Hematopoietic multipotent progenitor cell treated with erythropoietin and hydrocortisone succinate and interleukin-3 and kit ligand, for 4 days (in vitro differentiated cells): ENCODE measurements around the gene OGFR.

Source experiments
- DNase-seq: peaks from one replicate; pipeline ENCODE4 v3.0.0-alpha.2; 2015

Gene OGFR, protein sequence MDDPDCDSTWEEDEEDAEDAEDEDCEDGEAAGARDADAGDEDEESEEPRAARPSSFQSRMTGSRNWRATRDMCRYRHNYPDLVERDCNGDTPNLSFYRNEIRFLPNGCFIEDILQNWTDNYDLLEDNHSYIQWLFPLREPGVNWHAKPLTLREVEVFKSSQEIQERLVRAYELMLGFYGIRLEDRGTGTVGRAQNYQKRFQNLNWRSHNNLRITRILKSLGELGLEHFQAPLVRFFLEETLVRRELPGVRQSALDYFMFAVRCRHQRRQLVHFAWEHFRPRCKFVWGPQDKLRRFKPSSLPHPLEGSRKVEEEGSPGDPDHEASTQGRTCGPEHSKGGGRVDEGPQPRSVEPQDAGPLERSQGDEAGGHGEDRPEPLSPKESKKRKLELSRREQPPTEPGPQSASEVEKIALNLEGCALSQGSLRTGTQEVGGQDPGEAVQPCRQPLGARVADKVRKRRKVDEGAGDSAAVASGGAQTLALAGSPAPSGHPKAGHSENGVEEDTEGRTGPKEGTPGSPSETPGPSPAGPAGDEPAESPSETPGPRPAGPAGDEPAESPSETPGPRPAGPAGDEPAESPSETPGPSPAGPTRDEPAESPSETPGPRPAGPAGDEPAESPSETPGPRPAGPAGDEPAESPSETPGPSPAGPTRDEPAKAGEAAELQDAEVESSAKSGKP

DNA sequence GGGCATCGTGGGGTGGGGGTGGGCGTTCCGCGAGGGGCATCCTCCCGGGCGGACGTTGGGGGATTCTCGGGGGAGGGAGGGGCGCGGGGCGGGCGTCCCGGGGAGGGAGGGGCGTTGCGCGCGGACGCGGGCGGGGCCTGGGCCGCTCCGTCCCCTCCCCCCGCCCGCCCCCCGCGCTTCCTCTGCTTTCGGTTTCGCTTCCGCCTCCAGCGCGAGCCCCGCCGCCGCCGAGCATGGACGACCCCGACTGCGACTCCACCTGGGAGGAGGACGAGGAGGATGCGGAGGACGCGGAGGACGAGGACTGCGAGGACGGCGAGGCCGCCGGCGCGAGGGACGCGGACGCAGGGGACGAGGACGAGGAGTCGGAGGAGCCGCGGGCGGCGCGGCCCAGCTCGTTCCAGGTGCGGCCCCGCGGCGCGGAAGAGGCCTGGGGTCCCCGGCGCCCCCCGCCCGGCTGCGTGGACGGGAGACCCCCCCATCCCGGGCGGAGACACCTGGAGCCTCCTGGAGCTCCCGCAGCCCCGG is at the start of gene OGFR:
TSS of gene OGFR (plus strand) at position 209 of the 528 bp plus-strand sequence. CDS start at position 234, 25 bp downstream.
- peak; percentile 80 for DNase-seq

DNA sequence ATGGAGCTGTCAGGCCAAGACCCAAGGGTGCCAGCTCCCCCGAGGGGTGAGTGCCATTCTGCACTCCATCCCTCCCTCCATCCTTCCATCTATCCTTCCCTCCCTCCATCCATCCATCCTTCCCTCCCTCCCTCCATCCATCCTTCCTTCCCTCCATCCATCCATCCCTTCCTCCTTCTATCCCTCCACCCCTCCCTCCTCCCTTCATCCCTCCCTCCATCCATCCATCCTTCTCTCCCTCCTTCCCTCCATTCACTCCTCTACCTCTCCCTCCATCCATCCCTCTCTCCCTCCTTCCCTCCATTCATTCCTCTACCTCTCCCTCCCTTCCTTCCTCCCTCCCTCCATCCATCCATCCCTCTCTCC is 49.7 kb upstream of the OGFR start:
- no peak for DNase-seq

DNA sequence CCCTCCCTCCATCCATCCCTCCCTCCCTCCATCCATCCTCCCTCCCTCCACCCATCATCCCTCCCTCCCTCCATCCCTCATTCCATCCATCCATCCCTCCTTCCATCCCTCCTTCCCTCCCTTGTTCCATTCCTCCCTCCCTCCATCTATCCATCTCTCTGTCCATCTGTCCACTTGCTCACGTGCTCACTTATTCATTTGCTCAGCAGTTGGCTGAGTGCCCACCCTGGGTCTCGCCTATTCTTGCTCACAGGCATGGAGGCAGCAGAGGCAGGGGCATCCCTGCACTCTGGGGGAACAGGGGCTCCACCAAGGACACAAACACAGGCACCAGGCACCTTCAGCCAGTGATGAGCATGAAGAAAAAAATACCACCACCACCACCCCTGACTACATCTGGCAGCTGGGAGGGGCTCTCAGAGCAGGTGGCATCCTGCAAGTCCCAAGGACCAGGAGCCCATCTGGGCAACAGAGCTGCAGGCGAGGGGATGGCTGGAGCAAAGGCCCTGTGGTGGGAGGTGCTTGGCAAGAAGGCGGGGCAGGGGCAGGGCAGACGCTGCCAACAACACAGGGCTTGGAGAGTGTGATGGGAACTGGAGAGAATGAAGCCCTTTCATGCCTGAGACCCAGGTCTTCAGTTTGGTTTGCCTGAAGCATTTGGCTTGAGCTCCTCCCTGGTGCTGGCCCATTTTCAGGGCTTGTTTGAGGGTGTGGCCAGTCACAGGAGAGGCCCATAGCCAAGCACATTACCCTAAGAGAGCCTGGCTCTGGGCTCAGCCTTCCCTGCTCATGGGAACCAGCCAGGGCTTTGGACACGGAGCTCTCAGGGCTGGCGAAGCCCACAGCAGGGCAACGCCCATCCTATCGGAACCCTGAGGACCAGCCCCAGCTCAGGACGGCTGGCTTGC is 48.6 kb upstream of the OGFR start:
- no peak for DNase-seq

DNA sequence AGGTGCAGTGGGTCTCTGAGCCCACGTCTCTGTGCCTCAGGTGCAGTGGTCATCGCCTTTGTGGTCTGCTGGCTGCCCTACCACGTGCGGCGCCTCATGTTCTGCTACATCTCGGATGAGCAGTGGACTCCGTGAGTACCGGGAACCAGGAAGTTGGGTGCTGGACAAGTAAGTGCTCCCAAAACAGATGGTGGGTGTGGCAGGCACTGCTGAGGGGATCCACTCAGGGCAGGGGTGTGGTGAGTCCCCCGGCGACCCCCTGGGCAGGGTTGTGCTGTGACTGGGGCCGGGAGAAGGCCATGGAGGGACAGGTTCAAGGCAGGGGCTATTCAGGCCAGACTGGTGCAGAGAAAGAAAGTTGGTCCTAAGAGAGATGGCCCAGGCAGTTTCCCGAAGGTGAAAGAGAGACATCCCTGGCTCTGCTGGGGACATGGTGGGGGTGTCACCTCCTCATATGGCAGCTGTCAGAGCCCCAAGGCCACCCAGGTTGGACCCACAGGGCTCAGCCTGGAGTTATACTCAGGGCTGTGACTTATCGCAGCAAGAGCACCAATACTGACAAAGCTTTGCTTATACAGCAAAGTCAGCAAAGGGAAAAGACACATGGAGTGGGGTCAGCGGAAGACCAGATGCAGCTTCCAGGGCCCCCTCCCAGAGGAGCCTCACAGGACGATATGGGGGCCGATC is 46.3 kb upstream of the OGFR start:
- DNase-seq: no peak

DNA sequence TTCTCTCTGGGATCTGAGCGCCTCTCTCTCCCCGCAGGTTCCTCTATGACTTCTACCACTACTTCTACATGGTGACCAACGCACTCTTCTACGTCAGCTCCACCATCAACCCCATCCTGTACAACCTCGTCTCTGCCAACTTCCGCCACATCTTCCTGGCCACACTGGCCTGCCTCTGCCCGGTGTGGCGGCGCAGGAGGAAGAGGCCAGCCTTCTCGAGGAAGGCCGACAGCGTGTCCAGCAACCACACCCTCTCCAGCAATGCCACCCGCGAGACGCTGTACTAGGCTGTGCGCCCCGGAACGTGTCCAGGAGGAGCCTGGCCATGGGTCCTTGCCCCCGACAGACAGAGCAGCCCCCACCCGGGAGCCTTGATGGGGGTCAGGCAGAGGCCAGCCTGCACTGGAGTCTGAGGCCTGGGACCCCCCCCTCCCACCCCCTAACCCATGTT is 44.6 kb upstream of the OGFR start:
- no peak for DNase-seq

DNA sequence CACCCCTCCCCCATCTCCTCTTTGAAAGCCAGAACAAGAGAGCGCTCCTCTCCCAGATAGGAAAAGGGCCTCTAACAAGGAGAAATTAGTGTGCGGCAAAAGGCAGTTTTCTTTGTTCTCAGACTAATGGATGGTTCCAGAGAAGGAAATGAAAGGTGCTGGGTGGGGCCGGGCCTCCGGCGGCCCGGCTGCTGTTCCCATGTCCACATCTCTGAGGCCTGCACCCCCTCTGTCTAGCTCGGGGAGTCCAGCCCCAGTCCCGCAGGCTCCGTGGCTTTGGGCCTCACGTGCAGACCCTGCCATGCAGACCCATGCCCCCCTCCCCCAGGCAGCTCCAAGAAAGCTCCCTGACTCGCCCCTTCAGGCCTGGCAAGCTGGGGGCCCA is 44.2 kb upstream of the OGFR start:
- DNase-seq: no peak

DNA sequence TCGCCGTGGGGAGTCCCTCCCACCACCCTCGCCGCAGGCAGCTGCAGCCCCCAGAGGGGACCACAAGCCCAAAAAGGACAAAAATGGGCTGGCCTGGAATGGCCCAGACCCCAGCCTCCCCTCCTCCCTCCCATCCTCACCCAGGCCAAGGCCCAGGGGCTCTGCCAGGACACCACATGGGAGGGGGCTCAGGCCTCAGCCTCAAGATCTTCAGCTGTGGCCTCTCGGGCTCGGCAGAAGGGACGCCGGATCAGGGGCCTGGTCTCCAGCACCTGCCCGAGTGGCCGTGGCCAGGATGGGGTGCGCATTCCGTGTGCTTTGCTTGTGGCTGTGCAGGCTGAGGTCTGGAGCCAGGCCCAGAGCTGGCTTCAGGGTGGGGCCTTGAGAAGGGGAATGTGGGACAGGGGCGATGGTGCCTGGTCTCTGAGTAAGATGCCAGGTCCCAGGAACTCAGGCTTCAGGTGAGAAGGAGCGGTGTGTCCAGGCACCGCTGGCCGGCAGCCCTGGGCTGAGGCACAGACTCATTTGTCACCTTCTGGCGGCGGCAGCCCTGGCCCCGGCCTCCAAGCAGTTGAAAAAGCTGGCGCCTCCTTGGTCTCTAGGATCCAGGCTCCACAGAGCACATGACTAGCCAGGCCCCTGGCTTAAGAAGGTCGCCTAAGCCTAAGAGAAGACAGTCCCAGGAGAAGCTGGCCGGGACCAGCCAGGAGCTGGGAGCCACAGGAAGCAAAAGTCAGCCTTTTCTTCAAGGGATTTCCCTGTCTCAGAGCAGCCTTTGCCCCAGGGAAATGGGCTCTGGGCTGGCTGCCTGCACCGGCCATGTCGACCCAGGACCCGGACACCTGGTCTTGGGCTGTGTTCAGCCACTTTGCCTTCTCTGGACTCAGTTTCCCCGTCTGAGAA is 43.5 kb upstream of the OGFR start:
- DNase-seq: no peak

DNA sequence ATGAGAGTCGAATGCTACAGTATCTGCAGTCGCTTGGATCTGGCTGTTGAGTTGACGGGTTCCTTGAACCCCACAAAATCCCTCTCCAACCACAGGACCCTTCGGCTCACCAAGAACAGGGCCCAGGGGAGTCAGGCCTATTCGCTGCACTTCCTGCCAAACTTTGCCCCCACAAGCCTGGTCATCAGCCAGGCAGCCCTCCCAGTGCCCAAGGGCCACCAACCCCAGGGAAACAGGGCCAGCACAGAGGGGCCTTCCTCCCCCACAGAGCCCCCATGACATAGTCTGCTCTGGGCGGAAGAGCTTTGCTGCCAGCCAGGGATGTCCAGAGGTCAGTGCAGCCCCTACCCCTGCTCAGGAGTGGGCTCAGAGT is 42.9 kb upstream of the OGFR start:
- no peak for DNase-seq

DNA sequence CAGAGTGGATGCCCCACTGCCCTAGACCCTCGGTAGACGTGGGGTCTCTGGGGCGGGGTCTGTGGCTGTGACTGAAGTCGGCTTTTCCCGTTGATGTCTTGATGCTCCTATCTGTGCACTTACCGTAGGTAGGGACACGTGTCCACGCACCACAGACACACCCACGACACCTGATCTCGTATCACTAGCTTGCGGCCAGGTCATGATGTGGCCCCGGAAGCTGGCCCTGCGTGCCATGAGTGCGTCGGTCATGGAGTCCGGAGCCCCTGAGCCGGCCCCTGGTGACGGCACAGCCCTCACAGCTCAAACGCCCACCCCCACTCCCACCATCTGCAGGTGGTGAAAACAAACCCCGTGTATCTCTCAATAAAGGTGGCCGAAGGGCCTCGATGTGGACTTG is 42.3 kb upstream of the OGFR start:
- DNase-seq: no peak

DNA sequence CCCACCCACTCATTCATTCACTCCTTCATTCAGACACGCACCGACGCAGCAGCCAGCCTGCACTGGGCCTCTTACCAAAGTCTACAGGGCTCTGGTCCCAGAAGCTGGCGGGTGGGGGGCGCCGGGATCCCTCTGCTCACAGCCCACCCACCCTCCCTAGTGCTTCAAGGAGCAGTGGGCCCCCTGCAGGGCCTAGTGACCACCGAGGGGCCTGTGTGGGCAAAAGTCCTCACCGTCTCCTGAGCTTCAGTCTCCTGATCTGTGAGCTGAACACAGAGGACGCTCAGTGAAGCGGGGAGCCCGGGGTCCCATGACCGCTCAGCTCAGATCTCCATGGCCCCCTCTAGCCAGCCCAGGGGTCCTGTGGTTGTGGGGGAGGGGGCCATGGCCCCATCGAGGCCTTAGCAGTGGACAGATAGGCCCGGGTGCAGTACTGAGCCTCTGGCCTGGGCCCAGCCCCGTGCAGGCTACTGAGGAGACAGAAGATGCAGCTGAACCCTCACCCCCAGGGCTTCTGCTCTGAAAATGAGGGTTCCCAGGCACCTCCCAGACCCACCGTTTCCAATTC is 41.8 kb upstream of the OGFR start:
- no peak for DNase-seq

DNA sequence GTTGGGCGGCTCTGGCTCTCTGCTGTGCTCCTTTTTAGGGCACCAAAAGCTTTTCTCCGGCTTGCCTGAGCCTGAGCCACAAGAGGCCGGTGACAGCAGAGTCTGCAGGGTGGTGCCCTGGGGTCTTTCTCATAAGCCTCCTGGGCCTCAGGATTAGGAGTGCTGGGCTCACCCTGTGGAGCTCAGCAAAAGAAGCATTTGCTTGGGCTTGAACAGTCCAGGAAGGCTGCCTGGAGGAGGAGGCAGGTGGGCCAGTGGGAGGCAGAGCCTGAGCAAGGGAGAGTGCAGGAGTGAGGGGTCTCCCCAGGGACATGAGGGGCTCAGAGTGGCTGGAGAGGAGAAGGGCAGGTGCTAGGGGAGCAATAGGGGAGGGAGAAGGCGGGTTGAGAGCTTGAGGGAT is 41.2 kb upstream of the OGFR start:
- no peak for DNase-seq

DNA sequence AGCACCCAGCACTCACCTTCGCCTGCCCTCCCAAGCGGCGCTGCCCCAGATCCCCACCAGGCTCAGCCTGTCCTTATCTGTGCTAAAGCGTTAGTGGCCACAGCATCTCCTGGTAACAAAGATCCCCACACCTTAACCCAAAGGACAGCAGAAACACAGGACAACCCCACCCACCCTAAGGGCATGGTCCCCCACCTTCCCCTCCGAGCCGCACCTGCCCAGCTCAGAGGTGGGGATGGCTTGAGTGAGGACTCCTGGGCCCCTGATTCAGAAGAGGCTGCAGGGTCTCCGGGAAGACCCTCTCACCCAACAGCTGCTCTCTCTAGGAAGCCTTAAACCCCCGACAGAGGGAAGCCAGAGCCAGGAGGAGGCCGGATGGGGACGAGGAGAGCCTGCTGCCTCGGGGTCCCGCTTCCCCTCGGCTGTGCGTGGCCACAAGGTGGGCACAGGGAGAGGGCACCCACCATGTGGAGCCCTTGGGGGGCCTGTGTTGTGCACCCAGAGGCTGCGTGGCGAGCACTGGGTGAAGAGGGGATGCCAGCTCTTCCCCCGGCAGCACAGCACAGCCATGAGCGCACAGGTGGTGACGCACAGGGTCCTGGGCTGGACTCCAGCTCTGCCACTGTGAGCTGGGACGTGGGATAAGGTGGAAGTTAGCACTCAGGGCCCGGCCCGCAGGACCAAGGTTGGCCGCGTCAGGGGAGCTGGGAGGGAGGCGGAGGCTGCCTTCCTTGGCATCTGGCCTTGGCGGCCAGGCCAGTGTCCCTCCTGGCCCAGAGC is 40.3 kb upstream of the OGFR start:
- DNase-seq: no peak

DNA sequence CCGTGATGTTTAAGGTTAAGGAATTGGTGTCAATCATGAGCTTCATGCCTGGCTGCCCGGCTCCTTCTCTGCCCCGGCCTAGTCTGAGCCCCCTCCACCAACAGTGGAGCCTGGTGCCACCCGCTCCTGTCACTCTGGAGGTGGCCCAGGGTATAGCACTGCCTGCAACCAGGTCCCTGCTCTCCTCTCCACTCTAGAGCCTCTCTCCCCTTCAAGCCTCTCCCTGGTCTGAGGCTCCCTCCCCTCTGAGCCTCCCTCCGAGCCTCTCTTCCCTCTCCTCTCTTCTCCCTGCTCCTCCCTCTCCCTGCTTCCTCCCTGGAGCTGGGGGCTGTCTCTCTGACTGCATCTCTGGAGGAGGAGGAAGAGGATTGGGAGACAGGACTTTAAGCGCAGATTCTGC is 39.6 kb upstream of the OGFR start:
- DNase-seq: no peak

DNA sequence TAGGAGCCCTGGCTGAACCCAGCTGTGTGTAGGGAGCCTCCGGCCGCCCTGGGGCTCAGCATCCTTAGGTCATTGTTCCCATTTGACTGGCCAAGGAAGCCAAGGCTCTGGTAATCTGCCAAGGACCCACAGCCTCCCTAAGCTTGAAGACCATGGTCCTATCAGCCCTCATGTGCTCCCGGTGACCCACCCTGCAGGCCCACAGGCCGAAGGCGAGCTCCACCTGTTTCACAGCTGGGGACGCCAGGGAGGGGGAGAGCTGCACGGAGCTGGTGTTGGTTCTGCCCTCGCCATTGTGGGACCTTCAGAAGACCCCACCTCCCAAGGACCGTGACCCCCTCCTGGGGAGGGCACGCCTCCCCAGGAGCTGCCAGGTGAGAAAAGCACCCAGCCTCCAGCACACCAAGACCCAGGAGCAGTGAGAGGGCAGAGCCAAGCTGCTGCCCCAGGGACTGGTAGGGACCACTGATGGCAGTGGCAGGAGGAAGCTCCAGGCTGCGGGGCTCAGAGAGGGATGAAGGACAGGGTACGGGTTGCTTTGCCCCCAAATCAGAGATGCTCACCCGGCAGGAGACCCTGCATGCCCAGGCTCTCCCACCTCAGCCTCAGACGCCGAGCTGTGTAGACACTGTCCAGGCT is 39.1 kb upstream of the OGFR start:
- DNase-seq: no peak

DNA sequence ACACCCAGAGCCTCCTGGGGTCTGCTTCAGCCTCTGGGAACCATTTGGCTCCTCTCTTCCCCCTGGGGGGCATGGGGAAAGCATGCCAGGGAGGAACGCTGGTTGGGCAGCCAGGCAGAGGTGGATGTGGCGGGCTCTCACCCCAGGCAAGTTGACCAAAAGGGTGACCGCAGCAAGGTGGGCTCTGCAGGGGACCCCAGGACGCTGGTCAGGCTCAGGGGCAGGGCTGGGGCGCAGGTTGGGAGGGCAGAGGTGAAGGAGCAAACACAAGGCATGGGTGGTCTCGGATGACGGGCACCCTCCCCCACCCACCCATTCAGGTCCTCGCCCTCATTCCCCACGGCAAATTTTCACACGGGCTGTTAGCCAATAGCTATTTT is 38.6 kb upstream of the OGFR start:
- no peak for DNase-seq

DNA sequence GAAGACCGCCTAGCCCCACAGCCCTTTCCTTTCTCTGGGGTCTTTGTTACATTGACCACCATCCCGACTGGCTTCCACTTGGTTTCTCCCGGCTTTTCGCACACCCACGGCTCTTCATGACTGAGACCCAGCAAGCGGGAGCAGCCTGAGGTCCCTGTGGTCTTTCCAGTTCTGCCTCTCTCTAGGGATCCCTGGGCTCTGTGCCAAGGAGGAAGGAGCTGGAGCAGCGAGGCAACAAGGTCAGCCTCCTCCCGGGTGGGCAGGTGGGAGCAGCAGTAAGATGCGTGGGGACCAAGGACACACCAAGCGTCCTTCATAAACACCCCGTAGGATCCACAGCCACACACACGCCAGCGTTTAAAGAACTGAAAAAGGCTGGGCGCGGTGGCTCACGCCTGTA is 37.9 kb upstream of the OGFR start:
- no peak for DNase-seq

DNA sequence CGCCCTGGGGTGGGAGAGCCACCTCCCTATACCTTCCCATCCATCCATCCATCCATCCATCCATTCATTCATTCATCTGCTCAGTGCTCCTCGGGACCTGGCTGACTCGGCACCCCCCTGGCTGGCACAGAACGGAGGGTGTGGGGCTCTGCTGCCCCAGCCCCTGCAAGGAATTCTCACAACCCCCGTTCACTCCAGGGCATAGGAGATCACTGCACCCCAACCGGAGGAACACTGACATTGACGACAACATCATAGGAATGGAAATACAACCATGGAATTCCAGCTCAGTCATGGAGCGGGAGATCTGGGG is 36.4 kb upstream of the OGFR start:
- DNase-seq: no peak

DNA sequence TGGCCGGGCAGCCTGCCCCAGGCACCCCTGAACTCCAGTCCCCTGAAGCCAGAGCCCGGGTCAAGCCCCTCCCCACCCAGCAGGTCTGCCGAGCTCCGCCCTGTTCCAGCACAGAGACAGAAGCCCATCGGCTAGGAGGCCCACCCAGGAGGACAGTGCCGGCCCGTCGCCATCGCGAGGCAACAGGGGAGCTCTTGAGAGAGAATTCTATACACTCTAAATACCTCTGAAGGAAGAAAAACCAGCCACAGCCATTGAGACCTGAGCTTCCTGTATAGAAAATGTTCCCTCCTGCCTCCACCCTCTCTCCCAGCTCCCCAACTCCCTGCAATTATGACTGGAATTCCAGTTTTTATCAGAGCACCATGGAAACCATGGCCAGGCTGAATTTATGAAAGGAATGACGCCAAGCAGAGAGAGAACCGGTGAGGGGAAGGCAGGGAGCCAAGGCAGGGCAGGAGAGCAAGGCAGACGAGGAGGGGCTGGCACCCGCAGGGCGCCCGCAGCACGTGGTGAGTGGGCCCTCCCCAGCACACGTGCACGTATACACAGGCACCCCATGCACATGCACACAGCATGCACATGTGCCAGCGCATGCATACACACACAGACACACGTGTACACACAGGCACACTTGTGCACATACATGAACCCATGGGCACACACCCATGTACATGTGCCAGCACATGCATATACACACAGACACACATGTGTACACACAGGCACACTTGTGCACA is 35.9 kb upstream of the OGFR start:
- DNase-seq: no peak

DNA sequence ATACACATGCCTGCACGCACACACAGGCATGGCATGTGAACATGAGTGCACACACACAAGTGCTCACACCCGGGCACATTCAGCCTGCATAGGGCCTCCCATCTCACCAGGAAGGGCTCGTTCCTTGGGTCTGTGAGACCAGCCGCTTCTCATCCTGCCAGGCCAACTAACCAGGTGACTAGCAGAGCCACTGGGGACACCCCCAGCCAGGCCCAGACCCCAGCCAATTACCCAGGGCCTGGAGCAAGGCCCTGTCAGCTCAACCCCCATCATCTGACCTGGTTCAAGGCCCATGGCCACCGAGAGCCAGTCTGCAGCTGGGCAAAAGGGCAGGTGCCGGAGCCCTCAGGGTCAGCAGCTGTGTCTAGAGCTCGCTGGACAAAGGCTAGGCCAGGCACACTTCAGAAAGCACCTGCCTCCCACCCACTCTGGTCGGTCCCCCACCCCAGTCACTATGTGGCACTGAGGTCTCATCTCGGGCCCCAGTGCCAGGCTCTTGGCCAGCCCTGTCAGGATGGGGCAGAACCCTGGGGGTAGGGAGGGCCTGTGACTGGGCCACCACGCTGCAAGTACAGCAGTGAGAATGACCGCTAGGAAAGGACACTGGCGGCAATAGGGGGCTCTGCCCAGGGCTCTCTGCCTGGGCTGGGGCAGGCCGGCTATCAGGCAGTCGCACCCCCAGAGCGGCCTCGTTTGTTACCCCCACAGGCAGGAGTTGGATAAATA is 35.1 kb upstream of the OGFR start:
- no peak for DNase-seq
